ENCODE measurements around the gene LCAT. TPM values are rescaled to one million over a fixed set of nuclear protein-coding genes. Genes with fewer than 3 reads are reported as not detected.
A peak's percentile ranks its signal among the peaks of the same experiment; 100 is the strongest.

LCAT gene
- total and polyA plus RNA-seq, 4 donors, result 10.6 to 178 (median 45.9) TPM

DNA sequence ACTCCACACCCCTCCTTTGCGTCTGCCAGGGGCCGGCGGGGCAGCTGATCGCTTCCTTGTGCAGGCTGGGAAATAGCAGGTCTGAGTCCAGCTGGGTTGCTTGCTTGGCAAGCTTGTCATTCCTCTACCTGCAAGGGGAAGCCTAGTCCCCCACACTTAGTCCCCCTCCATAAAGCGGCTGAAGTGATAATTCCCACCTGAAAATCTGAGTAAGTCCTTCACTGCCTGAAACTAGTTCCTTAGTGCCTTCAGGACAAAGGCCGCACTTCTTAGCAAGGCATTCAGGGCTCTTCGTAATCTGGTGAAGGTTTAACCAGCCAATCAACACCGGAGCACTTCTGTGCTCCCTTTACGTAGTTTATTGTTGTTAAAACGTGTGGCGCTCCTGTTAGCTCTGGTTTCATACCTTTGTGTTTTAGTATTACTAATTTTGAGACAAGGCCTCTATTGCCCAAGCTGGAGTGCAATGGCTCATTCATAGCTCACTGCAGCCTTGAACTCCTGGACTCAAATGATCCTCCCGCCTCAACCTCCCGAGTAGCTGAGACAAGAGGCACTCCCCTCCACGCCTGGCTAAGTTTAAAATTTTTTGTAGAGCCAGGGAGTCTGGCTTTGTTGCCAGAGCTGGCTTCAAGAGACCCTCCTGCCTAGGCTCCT lies 50.0 kb downstream of the LCAT start:
- Histone ChIP-seq H3K9me3 (ENCODE audit: control insufficient read depth, low read length) (no peaks in the 10 kb centered on the region), H3K36me3 (ENCODE audit: control insufficient read depth in 1 of 2, insufficient read depth in 2 of 2, low read length in 1 of 2) (no peaks in the 10 kb centered on the region), H3K27me3 (ENCODE audit: control insufficient read depth in 1 of 2, insufficient read depth in 2 of 2, low read length in 1 of 2) (no peaks in the 10 kb centered on the region), H3K4me1 (ENCODE audit: control insufficient read depth in 1 of 2, insufficient read depth in 2 of 2, low read length in 2 of 2) (peaks cover 0 to 2% of the 10 kb centered on the region in 2 donors), H3K27ac (ENCODE audit: low read depth in 1 of 2, low read length in 2 of 2) (peak overlapping the region in 1 of 2 donors; percentile 97), H3K4me3 (ENCODE audit: low read length in 2 of 2) (peak overlapping the region; percentile 85 to 94)
- WGBS, 2 donors, result 22 to 24% methylated on average over 14 of the region's 14 CpGs
- intact Hi-C loops (cut with DNase I), result loop anchor here in 1 of 2 donors (2.0 kb wide), 1 partner anchor 51 kb away; the partner anchor contains the start of gene THAP11
- no peak for DNase-seq
- no peak for ATAC-seq (ENCODE audit: low FRiP score)

DNA sequence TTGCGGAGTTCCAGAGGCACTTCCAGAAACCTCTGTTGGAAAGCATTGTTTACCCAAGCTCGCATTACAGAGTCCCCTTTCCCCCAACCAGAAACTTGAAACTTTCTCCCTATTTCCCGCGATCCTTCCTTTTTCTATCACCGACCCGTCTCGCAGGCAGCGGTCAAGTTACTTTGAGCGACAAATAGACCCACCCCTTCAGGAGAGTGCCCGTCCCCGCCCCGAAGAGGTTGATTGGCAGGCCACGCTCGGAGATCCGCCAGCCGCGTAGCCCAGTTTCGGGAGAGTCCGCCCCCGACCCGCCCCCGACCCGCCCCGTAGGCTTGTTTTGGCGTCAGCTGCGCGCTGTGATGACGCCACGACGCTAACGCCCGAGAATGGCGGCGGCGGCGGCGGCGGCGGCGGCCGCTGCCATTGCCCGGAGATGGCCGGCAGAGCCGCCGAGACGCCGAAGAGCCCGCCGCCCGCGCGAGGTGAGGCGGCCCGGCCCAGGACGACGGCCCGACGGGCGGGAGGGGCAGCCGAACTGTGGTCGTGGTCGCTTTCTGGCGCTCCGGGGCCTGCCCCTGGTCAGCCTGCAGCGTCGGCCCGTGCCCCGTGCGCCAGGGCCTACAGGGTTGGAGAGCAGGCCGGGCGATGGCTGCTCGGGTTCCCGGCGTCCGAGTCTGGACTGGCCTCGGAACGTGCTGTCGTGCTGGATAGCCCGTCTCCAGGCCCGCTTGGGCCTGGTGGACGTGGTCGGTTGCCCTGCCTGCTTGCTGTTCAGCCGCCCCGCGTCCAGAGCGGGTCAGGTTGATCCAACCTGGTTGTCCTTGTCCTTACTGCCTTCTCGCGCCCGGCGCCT lies 50.8 kb downstream of the LCAT start, which contains the start of gene PSKH1:
Gene PSKH1 (plus strand): TSS at position 356 of the 844 bp plus-strand sequence. CDS start 15,496 bp downstream, outside the sequence.
- peak within 1 kb of the TSS; percentile 85 to 94 for H3K4me3 ChIP-seq (ENCODE audit: low read length in 2 of 2)
- ATAC-seq (ENCODE audit: low FRiP score) (peak; percentile 95), DNase-seq (peak; percentile 98 to 99)
- WGBS, 2 donors, result 0 to 1% methylated on average over 50 to 90 of the region's 90 CpGs
- no peaks in the 10 kb centered on the region for H3K9me3 ChIP-seq (ENCODE audit: control insufficient read depth, low read length)
- no peaks in the 10 kb centered on the region for H3K27me3 ChIP-seq (ENCODE audit: control insufficient read depth in 1 of 2, insufficient read depth in 2 of 2, low read length in 1 of 2)
- H3K36me3 ChIP-seq (ENCODE audit: control insufficient read depth in 1 of 2, insufficient read depth in 2 of 2, low read length in 1 of 2), result no peaks in the 10 kb centered on the region
- H3K27ac ChIP-seq (ENCODE audit: low read depth in 1 of 2, low read length in 2 of 2), result peak within 1 kb of the TSS; percentile 57 to 97
- H3K4me1 ChIP-seq (ENCODE audit: control insufficient read depth in 1 of 2, insufficient read depth in 2 of 2, low read length in 2 of 2), result peaks cover 0 to 2% of the 10 kb centered on the region in 2 donors
- intact Hi-C loops (cut with DNase I), result loop anchor here in 1 of 2 donors (2.0 kb wide), 1 partner anchor 50 kb away; the partner anchor contains the start of gene THAP11

DNA sequence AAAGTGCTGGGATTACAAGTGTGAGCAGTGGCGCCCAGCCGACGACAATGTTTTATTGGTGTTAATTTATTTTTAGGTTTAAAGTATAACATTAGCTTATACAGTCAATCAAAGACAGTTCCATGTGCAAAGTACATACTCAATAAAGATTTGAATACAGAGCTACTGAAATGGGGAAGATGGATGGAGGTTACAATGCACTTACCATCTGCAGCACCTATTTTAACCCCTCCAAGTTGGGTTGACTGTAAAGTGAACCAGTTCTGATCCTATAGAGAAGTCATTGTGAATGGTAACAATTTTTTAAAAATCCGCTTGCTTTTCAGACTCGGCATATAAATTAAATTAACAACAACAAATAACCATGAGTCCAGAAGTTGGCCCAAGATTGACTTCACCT lies 51.5 kb downstream of the LCAT start:
- Histone ChIP-seq H3K4me1 (ENCODE audit: control insufficient read depth in 1 of 2, insufficient read depth in 2 of 2, low read length in 2 of 2) (no peaks in the 10 kb centered on the region), H3K9me3 (ENCODE audit: control insufficient read depth, low read length) (no peaks in the 10 kb centered on the region), H3K27ac (ENCODE audit: low read depth in 1 of 2, low read length in 2 of 2) (no peak overlapping the region), H3K27me3 (ENCODE audit: control insufficient read depth in 1 of 2, insufficient read depth in 2 of 2, low read length in 1 of 2) (no peaks in the 10 kb centered on the region), H3K4me3 (ENCODE audit: low read length in 2 of 2) (peak overlapping the region in 1 of 2 donors; percentile 75), H3K36me3 (ENCODE audit: control insufficient read depth in 1 of 2, insufficient read depth in 2 of 2, low read length in 1 of 2) (no peaks in the 10 kb centered on the region)
- intact Hi-C loops (cut with DNase I), result loop anchor here in 1 of 2 donors (2.0 kb wide), 1 partner anchor 50 kb away; the partner anchor contains the start of gene THAP11
- 30 to 35% methylated on average over 5 of the region's 5 CpGs for WGBS, 2 donors
- DNase-seq, result no peak
- ATAC-seq (ENCODE audit: low FRiP score), result no peak

Other genes with a start within 250 kb of the LCAT start
- gene GFOD2, start 224.8 kb downstream of the LCAT start, total RNA-seq, result 10 to 100 TPM; 18.7 to 27.3 TPM
- 1 to 10 TPM; 7.4 to 8.5 TPM for gene GFOD2, start 224.8 kb downstream of the LCAT start, polyA plus RNA-seq
- gene RANBP10, start 137.6 kb downstream of the LCAT start, total RNA-seq, result 10 to 100 TPM; 17.7 to 21.6 TPM
- gene RANBP10, start 137.6 kb downstream of the LCAT start, polyA plus RNA-seq, result 10 to 100 TPM in 1 of 2 donors, 1 to 10 TPM in 1; 5.5 to 11.9 TPM
- gene TSNAXIP1, start 137.2 kb downstream of the LCAT start, total RNA-seq, result 1 to 10 TPM in 1 of 2 donors, under 1 TPM in 1; 0.84 to 1.1 TPM
- 1 to 10 TPM in 1 of 2 donors, not detected in 1; 7.3 TPM for gene TSNAXIP1, start 137.2 kb downstream of the LCAT start, polyA plus RNA-seq
- gene THAP11, start 101.8 kb downstream of the LCAT start, total RNA-seq, result 10 to 100 TPM; 21.5 to 24.7 TPM
- 10 to 100 TPM; 18.0 to 18.6 TPM for gene THAP11, start 101.8 kb downstream of the LCAT start, polyA plus RNA-seq
- gene NUTF2, start 97.2 kb downstream of the LCAT start, total RNA-seq, result 10 to 100 TPM; 80.7 to 88.2 TPM
- 100 to 1,000 TPM in 1 of 2 donors, 10 to 100 TPM in 1; 95.4 to 130 TPM for gene NUTF2, start 97.2 kb downstream of the LCAT start, polyA plus RNA-seq
- 10 to 100 TPM; 39.8 to 57.9 TPM for gene CENPT, start 96.4 kb downstream of the LCAT start, total RNA-seq
- gene CENPT, start 96.4 kb downstream of the LCAT start, polyA plus RNA-seq, result 100 to 1,000 TPM in 1 of 2 donors, 10 to 100 TPM in 1; 28.3 to 168 TPM
- gene EDC4, start 71.1 kb downstream of the LCAT start, total RNA-seq, result 10 to 100 TPM; 46.9 to 53.2 TPM
- 10 to 100 TPM; 14.4 to 66.4 TPM for gene EDC4, start 71.1 kb downstream of the LCAT start, polyA plus RNA-seq
- gene NRN1L, start 59.2 kb downstream of the LCAT start, total RNA-seq, result 1 to 10 TPM in 1 of 2 donors, not detected in 1; 2.1 TPM
- gene NRN1L, start 59.2 kb downstream of the LCAT start, polyA plus RNA-seq, result 1 to 10 TPM; 1.5 to 3.2 TPM
- 10 to 100 TPM; 29.6 to 30.4 TPM for gene PSKH1, start 50.9 kb downstream of the LCAT start, total RNA-seq
- 10 to 100 TPM; 15.2 to 16.2 TPM for gene PSKH1, start 50.9 kb downstream of the LCAT start, polyA plus RNA-seq
- under 1 TPM; 0.84 to 0.90 TPM for gene CTRL, start 12.3 kb downstream of the LCAT start, total RNA-seq
- gene CTRL, start 12.3 kb downstream of the LCAT start, polyA plus RNA-seq, result 1 to 10 TPM in 1 of 2 donors, not detected in 1; 3.5 TPM
- gene PSMB10, start 7.3 kb downstream of the LCAT start, total RNA-seq, result 10 to 100 TPM; 27.7 to 39.1 TPM
- 10 to 100 TPM; 52.3 to 84.3 TPM for gene PSMB10, start 7.3 kb downstream of the LCAT start, polyA plus RNA-seq
- gene SLC12A4, start 24.5 kb upstream of the LCAT start, total RNA-seq, result 100 to 1,000 TPM; 125 to 139 TPM
- gene SLC12A4, start 24.5 kb upstream of the LCAT start, polyA plus RNA-seq, result 10 to 100 TPM; 15.8 to 87.0 TPM
- gene DPEP3, start 36.4 kb upstream of the LCAT start, total RNA-seq, result not detected
- gene DPEP3, start 36.4 kb upstream of the LCAT start, polyA plus RNA-seq, result not detected
- 10 to 100 TPM in 1 of 2 donors, 1 to 10 TPM in 1; 1.7 to 10.4 TPM for gene DPEP2, start 55.4 kb upstream of the LCAT start, total RNA-seq
- 1 to 10 TPM; 1.0 to 2.1 TPM for gene DPEP2, start 55.4 kb upstream of the LCAT start, polyA plus RNA-seq
- not detected for gene DPEP2NB, start 71.8 kb upstream of the LCAT start, total RNA-seq
- not detected for gene DPEP2NB, start 71.8 kb upstream of the LCAT start, polyA plus RNA-seq
- gene DDX28, start 79.1 kb upstream of the LCAT start, total RNA-seq, result 1 to 10 TPM; 4.3 to 5.3 TPM
- 1 to 10 TPM; 3.6 to 4.8 TPM for gene DDX28, start 79.1 kb upstream of the LCAT start, polyA plus RNA-seq
- gene DUS2, start 79.2 kb upstream of the LCAT start, total RNA-seq, result 10 to 100 TPM in 1 of 2 donors, 1 to 10 TPM in 1; 5.4 to 13.1 TPM
- gene DUS2, start 79.2 kb upstream of the LCAT start, polyA plus RNA-seq, result 1 to 10 TPM; 3.0 to 8.9 TPM
- gene NFATC3, start 141.2 kb upstream of the LCAT start, total RNA-seq, result 10 to 100 TPM; 38.1 to 48.4 TPM
- 10 to 100 TPM; 10.3 to 10.4 TPM for gene NFATC3, start 141.2 kb upstream of the LCAT start, polyA plus RNA-seq

Data from aorta (tissue), 5 donors.